Ovary (tissue), 3 donors: ENCODE data around the gene TRIM16.

Source experiments
- CTCF ChIP-seq, 3 donors: fragments of 450-650 bp in 2 of 3; fragments of 200-600 bp in 1 of 3; IDR thresholded peaks; one replicate each; pipeline versions ENCODE4 v1.5.1 to v1.8.0; 2016 to 2022; ENCODE audit warnings: antibody characterized with exemption in 3 of 3, mild to moderate bottlenecking in 1 of 3
- POLR2A ChIP-seq: fragments of 450-650 bp; IDR thresholded peaks from one replicate; pipeline ENCODE4 v1.6.1; 2017; ENCODE audit warnings: antibody characterized with exemption, mild to moderate bottlenecking, moderate library complexity
- donor health status: DM: no; HTN: no; CAD: no.

- TF ChIP-seq POLR2A (no peak), CTCF (IDR thresholded peaks at IDR 0.05) (no peak)
These were observed 34.2 kb downstream of the TRIM16 start for GRCh38 chr17:15649861-15650421.
